Measurements from ENCODE around the gene CES2.
"Not testable (repeated sequence)": the region's sequence is repeated elsewhere in the genome, so short reads cannot be mapped to it uniquely, and the experiment has no call there.

Gene CES2

DNA sequence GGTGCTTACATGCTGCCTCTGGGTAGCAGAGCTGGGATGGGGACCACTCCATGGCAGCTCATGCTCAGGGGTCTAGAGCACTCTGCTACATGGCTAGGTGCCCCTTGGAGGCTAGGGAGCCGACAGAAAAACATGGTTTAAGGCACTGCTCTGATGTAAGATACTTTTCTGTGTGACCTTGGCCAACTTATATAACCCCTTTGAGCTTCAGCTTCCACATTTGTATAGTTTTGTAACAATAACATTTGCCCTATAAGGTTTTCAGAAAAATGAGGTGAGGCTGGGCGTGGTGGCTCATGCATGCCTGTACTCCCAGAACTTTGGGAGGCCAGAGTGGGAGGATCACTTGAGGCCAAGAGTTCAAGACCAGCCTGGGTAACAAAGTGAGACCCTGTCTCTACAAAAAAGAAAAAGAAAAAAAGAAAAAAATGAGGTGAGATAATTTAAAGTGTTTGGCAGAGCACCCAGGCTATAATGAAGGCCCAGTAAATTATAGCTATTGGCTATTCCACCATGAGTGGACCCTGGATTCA is 56.3 kb downstream of the CES2 start:
- no peak for ATAC-seq
- TF ChIP-seq CSDC2 (CRISPR knock-in tag; IDR thresholded peaks at IDR 0.05) (no peak), GLIS3 (CRISPR knock-in tag; IDR thresholded peaks at IDR 0.05) (no peak), BACH2 (CRISPR knock-in tag; IDR thresholded peaks at IDR 0.05; ENCODE audit: borderline replicate concordance) (no peak), ZNF8 (CRISPR knock-in tag; IDR thresholded peaks at IDR 0.05) (no peak), TCF4 (CRISPR knock-in tag; IDR thresholded peaks at IDR 0.05; ENCODE audit: borderline replicate concordance) (no peak), ZFP3 (CRISPR knock-in tag; IDR thresholded peaks at IDR 0.05) (no peak), RARB (CRISPR knock-in tag; IDR thresholded peaks at IDR 0.05) (no peak), ISL1 (CRISPR knock-in tag; IDR thresholded peaks at IDR 0.05) (no peak), PPARA (CRISPR knock-in tag; IDR thresholded peaks at IDR 0.05; ENCODE audit: borderline replicate concordance) (no peak), ZNF565 (CRISPR knock-in tag; conservative IDR thresholded peaks at IDR 0.05; ENCODE audit: low read depth) (no peak), ARNTL (CRISPR knock-in tag; IDR thresholded peaks at IDR 0.05; ENCODE audit: borderline replicate concordance, low read depth) (no peak), ESRRG (CRISPR knock-in tag; IDR thresholded peaks at IDR 0.05) (no peak), ZFP30 (CRISPR knock-in tag; IDR thresholded peaks at IDR 0.05) (no peak)
- TF ChIP-seq, protein P1, sequence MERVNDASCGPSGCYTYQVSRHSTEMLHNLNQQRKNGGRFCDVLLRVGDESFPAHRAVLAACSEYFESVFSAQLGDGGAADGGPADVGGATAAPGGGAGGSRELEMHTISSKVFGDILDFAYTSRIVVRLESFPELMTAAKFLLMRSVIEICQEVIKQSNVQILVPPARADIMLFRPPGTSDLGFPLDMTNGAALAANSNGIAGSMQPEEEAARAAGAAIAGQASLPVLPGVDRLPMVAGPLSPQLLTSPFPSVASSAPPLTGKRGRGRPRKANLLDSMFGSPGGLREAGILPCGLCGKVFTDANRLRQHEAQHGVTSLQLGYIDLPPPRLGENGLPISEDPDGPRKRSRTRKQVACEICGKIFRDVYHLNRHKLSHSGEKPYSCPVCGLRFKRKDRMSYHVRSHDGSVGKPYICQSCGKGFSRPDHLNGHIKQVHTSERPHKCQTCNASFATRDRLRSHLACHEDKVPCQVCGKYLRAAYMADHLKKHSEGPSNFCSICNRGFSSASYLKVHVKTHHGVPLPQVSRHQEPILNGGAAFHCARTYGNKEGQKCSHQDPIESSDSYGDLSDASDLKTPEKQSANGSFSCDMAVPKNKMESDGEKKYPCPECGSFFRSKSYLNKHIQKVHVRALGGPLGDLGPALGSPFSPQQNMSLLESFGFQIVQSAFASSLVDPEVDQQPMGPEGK (CRISPR knock-in tag; IDR thresholded peaks at IDR 0.05; ENCODE audit: borderline replicate concordance): no peak
- TF ChIP-seq, protein P2, sequence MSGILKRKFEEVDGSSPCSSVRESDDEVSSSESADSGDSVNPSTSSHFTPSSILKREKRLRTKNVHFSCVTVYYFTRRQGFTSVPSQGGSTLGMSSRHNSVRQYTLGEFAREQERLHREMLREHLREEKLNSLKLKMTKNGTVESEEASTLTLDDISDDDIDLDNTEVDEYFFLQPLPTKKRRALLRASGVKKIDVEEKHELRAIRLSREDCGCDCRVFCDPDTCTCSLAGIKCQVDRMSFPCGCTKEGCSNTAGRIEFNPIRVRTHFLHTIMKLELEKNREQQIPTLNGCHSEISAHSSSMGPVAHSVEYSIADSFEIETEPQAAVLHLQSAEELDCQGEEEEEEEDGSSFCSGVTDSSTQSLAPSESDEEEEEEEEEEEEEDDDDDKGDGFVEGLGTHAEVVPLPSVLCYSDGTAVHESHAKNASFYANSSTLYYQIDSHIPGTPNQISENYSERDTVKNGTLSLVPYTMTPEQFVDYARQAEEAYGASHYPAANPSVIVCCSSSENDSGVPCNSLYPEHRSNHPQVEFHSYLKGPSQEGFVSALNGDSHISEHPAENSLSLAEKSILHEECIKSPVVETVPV (CRISPR knock-in tag; IDR thresholded peaks at IDR 0.05): no peak
- TF ChIP-seq, protein P3, sequence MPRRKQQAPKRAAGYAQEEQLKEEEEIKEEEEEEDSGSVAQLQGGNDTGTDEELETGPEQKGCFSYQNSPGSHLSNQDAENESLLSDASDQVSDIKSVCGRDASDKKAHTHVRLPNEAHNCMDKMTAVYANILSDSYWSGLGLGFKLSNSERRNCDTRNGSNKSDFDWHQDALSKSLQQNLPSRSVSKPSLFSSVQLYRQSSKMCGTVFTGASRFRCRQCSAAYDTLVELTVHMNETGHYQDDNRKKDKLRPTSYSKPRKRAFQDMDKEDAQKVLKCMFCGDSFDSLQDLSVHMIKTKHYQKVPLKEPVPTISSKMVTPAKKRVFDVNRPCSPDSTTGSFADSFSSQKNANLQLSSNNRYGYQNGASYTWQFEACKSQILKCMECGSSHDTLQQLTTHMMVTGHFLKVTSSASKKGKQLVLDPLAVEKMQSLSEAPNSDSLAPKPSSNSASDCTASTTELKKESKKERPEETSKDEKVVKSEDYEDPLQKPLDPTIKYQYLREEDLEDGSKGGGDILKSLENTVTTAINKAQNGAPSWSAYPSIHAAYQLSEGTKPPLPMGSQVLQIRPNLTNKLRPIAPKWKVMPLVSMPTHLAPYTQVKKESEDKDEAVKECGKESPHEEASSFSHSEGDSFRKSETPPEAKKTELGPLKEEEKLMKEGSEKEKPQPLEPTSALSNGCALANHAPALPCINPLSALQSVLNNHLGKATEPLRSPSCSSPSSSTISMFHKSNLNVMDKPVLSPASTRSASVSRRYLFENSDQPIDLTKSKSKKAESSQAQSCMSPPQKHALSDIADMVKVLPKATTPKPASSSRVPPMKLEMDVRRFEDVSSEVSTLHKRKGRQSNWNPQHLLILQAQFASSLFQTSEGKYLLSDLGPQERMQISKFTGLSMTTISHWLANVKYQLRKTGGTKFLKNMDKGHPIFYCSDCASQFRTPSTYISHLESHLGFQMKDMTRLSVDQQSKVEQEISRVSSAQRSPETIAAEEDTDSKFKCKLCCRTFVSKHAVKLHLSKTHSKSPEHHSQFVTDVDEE (CRISPR knock-in tag; IDR thresholded peaks at IDR 0.05): no peak
- TF ChIP-seq, protein P4, sequence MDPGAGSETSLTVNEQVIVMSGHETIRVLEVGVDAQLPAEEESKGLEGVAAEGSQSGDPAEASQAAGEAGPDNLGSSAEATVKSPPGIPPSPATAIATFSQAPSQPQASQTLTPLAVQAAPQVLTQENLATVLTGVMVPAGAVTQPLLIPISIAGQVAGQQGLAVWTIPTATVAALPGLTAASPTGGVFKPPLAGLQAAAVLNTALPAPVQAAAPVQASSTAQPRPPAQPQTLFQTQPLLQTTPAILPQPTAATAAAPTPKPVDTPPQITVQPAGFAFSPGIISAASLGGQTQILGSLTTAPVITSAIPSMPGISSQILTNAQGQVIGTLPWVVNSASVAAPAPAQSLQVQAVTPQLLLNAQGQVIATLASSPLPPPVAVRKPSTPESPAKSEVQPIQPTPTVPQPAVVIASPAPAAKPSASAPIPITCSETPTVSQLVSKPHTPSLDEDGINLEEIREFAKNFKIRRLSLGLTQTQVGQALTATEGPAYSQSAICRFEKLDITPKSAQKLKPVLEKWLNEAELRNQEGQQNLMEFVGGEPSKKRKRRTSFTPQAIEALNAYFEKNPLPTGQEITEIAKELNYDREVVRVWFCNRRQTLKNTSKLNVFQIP (CRISPR knock-in tag; IDR thresholded peaks at IDR 0.05; ENCODE audit: borderline replicate concordance, low read depth): no peak

DNA sequence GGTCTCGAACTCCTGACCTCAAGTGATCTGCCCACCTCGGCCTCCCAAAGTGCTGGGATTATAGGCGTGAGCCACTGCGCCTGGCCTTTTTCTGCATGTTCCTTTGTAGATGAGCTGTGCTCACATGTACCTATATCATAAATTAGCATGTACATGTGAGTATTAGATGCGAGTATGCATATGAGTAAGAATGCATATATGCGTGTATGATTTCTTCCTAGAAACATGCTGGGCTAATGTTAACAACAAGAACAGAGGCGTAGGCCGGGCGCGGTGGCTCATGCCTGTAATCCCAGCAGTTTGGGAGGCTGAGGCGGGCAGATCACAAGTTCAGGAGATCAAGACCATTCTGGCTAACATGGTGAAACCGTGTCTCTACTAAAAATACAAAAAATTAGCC is 58.2 kb downstream of the CES2 start:
- ATAC-seq: not testable (repeated sequence)

Data from SK-N-SH treated with all-trans-retinoic acid at 6 μM for 48 hours (cell line).